Motor neuron (in vitro differentiated cells): Measurements from ENCODE around the gene ATF3. TPM values are rescaled to one million over a fixed set of nuclear protein-coding genes. Genes with fewer than 3 reads are reported as not detected.
A peak's percentile ranks its signal among the peaks of the same experiment; 100 is the strongest.
"Not testable (repeated sequence)": the region's sequence is repeated elsewhere in the genome, so short reads cannot be mapped to it uniquely, and the experiment has no call there.

ENCODE experiments used
- ATAC-seq, 8 experiments: fragments of 200-7000 bp; cut with Tn5 transposase; replicated peaks in 6 of 8; 2 replicates each; pipeline ENCODE4 v1.8.0; 2021; ENCODE audit warnings: mild to moderate bottlenecking in 8 of 8, moderate library complexity in 8 of 8
- H3K27ac ChIP-seq, 2 donors: fragments of 250-450 bp; sonication (Bioruptor Pico); 2 replicates each; pipeline ENCODE4 v1.9.0; 2021; ENCODE audit warnings: antibody characterized with exemption in 2 of 2, mild to moderate bottlenecking in 2 of 2, moderate library complexity in 1 of 2
- H3K4me1 ChIP-seq, 2 donors: fragments of 250-450 bp; sonication (Bioruptor Pico); replicated peaks in 1 of 2; 2 replicates each; pipeline ENCODE4 v1.6.1; 2021; ENCODE audit warnings: antibody characterized with exemption in 2 of 2, mild to moderate bottlenecking in 2 of 2, moderate library complexity in 1 of 2
- H3K4me3 ChIP-seq, 5 donors: fragments of 250-450 bp; sonication (Bioruptor Pico); 2 replicates each; pipeline ENCODE4 v1.9.0; 2021; ENCODE audit warnings: antibody characterized with exemption in 5 of 5, mild to moderate bottlenecking in 5 of 5, moderate library complexity in 4 of 5
- WGBS, 10 experiments: fragments of 450-650 bp; shearing (Covaris generic); methylation state at CpG; one replicate each; pipeline ENCODE4 v1.0.0; 2022; 5-methylcytosine and 5-hydroxymethylcytosine counted together
- in situ Hi-C, 9 experiments: fragments of 400-800 bp; cut with MboI; loops; one replicate each; pipeline ENCODE4 v1.15.0; 2021; ENCODE audit warnings: low sequenced_read_pairs in 9 of 9, low pct_unique_long_range_greater_than_20kb in 2 of 9; ENCODE audit not compliant: unreplicated experiment in 9 of 9
- total RNA-seq, 8 experiments: library from RNA; unstranded; fragments of 300-600 nt; gene quantifications; 2 replicates each; pipeline versions ENCODE4 v1.2.3 to v1.2.4, GENCODE V29; 2022

ATF3 gene
- total RNA-seq, 8 experiments from 2014 or later = 14.5 to 244 (median 28.7) TPM

DNA sequence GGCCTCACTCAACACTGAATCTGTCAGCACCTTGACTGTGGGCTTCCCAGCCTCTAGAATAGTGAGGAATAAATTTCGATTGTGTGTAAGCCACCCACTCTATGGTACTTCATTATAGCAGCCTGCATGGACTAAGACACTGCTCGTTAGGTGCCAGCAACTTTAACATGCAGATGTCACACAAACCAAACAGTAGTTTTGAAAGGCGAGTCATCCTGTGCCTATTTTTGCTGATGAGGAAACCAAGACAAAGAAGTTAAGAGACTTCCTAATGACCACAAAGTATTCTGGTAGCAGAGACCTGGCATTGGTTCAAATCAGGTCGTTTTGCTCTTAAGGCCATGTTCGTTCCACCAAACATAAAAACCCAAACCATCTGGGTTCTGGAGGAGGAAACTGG is 48.2 kb downstream of the ATF3 start:
- in situ Hi-C loops = loop anchor here in 1 of 9 experiments (25.0 kb wide), 1 partner anchor 331 kb away; no protein-coding TSS in a partner anchor
- 40 to 98% (median 86%) methylated on average over 1 to 5 of the region's 5 CpGs; no CpG with 5 or more reads in 3 of the 10 experiments for WGBS, 10 experiments
- Histone ChIP-seq H3K27ac (no peak overlapping the region), H3K4me3 (no peak overlapping the region), H3K4me1 (peaks cover 6 to 8% of the 10 kb centered on the region in 2 donors)
- ATAC-seq = no peak

DNA sequence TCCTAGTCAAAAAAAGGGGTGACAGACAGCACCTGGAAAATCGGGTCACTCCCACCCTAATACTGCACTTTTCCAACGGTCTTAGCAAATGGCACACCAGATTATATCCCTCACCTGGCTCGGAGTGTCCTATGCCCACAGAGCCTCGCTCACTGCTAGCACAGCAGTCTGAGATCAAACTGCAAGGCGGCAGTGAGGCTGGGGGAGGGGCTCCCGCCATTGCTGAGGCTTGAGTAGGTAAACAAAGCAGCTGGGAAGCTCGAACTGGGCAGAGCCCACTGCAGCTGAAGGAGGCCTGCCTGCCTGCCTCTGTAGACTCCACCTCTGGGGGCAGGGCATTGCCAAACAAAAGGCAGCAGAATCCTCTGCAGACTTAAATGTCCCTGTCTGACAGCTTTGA is 49.7 kb downstream of the ATF3 start:
- ATAC-seq, H3K4me1 ChIP-seq, H3K4me3 ChIP-seq, H3K27ac ChIP-seq: not testable (repeated sequence)
- 55 to 73% methylated on average over 2 to 3 of the region's 7 CpGs; no CpG with 5 or more reads in 8 of the 10 experiments for WGBS, 10 experiments
- in situ Hi-C loops = loop anchor here in 1 of 9 experiments (25.0 kb wide), 1 partner anchor 329 kb away; no protein-coding TSS in a partner anchor

DNA sequence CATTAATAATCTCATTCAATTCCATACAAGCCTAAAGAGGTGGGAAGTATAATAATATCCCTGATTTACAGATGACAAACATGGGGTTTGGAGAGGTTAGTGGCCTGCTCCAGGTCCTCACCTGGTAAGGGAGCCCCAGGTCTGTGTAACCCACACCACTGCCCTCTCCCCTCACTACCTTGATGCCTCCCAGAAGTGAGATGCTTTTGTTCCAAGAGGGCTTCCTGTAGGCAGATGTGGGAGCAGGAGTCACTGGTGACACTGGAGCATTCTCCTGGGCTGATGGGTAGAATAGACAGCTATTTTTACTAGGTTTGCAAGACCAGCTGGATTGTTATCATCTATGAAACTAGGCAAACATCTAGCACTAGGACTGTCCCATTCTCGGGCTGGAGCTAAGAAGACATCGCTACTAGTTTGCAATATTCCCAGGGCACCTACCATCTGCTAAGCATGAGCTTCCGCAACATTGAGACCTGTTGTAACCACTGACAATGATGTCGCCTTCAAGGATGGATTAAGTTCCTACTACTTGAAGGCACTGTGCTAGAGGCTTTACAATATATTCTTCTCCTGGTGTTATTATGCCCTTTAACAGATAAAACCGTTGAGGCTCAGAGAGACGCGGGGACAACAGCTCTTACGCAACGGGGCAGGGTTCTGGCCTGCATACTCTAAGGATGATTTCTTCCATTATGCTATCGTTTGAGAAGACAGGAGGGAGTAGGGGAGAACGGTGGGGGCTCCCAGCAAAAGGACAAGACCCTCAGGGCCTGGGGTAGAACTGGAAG is 56.0 kb downstream of the ATF3 start:
- no peak for ATAC-seq
- peak overlapping the region in 2 of 5 donors; percentile 47 for H3K4me3 ChIP-seq
- in situ Hi-C loops = loop anchor here in 1 of 9 experiments (25.0 kb wide), 1 partner anchor 323 kb away; no protein-coding TSS in a partner anchor

DNA sequence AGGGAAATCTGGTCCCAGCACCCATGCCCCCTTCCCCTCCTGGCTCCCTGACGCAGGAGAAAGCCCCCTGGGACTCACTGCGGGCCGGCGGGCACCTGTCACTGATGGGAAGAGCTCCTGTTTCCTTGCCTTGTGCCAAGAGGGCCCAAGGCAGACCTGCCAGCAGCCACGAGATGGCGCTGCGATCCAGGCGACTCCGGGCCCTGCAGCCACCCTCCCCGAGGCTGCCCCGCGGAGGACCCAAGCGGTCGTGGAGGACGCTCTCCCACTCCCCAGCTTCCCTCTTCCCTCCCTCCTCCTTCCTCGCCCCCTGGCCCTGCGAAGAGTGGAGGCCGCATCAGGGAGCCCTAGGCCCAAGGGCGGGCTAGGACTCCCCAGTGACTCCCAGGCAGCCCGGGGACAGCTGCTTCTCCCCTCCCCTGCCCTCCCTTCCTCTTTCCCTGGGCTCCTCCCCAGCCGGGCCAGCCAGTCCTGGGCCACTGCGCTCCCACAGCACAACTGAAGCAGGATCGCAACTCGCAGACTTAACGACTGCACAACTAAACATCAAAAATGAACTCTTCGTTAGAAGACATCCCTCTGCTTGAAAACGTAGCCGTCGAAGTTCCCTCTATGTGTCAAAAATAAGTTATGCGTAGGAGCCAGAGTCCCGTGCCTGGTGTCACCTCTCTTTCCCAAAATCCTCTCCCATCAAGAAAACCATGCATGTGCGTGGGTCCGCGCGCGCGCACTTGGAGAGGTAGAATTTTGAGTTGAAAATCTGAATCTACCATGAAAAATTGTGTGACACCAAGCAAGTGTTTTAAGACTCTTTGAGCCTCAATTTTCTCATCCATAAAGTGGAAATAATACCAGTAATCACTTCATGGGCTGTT is 56.9 kb downstream of the ATF3 start:
- peak overlapping the region; percentile 33 to 48 (median 47) for H3K4me3 ChIP-seq
- H3K27ac ChIP-seq = no peak overlapping the region
- H3K4me1 ChIP-seq = peaks cover 13 to 18% of the 10 kb centered on the region in 2 donors
- WGBS, 10 experiments = 17 to 73% (median 33%) methylated on average over 3 to 24 of the region's 37 CpGs; no CpG with 5 or more reads in 3 of the 10 experiments
- peak; percentile 67 to 93 (median 90) for ATAC-seq
- in situ Hi-C loops = loop anchor here in 1 of 9 experiments (25.0 kb wide), 1 partner anchor 322 kb away; no protein-coding TSS in a partner anchor

More for the DNA sequence above, 56.0 kb downstream of the ATF3 start:
- WGBS, 10 experiments = 20 to 100% (median 75%) methylated on average over 1 to 11 of the region's 11 CpGs; no CpG with 5 or more reads in 2 of the 10 experiments
- H3K4me1 ChIP-seq = peaks cover 13 to 18% of the 10 kb centered on the region in 2 donors
- no peak overlapping the region for H3K27ac ChIP-seq

DNA sequence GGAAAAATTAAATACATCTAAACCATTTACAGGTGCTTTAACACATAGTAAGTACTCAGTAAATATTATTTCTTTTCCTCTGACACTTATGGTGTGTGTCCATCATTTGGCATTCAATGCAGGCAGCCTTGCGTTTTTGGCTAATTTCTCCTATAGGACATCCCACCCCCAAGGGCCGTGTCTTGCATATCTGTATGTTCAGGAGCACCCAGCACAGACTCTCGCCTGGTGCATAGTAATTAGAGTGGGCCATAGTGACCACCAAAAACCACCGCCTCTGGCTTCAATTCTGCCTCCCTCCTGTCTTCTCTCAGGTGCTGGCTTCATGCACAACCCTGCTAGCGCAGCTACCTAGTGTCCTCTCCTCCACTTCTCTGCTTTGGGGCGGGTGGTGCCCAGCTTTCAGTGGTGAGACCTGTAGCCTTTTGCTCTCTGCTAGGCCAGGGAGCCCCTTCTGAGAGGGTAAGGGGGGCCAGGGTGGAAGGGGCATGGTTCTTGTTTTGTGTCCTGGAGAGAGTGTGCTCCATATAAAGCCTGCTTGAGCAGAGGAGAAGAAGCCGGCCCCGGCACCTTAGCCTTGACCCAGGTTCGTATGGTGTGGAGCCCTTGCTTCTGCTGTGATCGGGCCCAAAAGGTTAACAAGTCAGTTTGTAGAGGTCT is 57.7 kb downstream of the ATF3 start:
- WGBS, 10 experiments = 83 to 100% (median 93%) methylated on average over 1 to 6 of the region's 10 CpGs; no CpG with 5 or more reads in 2 of the 10 experiments
- Histone ChIP-seq H3K4me1 (peaks cover 16 to 21% of the 10 kb centered on the region in 2 donors), H3K27ac (no peak overlapping the region), H3K4me3 (no peak overlapping the region)
- in situ Hi-C loops = loop anchor here in 1 of 9 experiments (25.0 kb wide), 1 partner anchor 321 kb away; no protein-coding TSS in a partner anchor
- no peak for ATAC-seq

DNA sequence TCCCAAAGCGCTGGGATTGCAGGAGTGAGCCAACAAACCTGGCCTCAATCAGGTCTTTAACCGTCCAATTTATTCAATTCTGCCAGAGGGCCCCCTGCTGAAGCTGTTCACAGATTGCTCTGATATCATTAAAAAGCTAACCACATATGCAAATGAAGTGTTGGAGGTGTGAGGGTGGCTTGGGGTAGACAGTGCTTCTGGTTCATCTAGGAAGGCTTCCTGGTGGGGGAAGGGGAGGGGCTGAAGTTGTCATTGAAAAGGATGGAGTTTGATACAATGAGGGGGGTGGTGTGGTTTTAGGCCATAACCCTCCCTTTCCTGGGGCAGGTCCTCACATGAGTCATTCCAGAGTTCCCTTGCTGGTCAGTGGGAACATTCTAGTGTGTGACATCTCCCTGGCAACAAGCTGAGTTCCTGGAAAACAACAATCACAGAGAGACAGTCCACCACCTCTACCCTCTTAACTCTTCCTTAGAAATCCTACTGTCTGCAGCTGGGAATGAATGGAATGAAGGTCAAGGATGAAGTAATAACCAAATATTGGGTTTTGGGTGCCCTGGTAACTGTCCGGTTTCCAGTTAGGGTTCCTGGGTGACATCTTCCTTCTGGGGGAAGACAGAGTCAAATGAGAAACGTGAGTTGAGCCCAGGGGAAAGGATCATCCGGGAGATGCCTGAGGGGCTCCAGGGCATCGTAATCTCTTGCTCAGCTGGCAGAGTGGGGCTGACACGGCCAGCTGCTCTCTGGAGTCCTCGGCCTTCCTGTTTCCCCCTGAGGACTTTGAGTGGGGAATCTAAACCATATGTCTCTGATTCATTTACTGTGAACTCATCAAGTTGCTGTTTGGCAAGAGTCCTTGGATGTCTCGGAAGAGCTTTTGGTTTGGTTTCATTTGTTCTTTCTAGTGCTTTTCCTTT is 58.9 kb downstream of the ATF3 start:
- ATAC-seq = peak; percentile 38 to 70 (median 60)
- 13 to 57% (median 39%) methylated on average over 1 to 9 of the region's 9 CpGs for WGBS, 10 experiments
- peaks cover 24 to 27% of the 10 kb centered on the region in 2 donors for H3K4me1 ChIP-seq
- no peak overlapping the region for H3K27ac ChIP-seq
- H3K4me3 ChIP-seq = no peak overlapping the region
- in situ Hi-C loops = loop anchor here in 1 of 9 experiments (25.0 kb wide), 1 partner anchor 320 kb away; no protein-coding TSS in a partner anchor

DNA sequence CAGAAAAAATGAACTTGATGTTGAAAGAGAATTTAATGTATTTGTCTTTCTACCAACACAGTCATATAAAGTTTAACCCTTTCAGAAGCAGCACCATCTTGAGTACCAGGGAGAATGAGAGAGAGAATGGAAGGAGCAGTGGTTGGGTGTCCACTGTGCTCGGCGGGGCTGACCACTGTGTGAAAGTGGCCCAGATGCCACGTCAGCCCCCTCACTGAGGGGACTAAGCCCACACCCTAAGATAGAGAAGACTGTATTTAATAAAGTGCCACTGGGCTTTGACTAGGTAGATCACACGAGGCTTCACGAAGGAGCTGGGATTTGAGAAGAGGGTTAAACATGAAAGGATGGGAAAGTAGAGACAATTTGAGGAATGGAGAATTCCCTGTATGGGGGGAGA is 59.9 kb downstream of the ATF3 start:
- no peak overlapping the region for H3K27ac ChIP-seq
- peaks cover 24 to 27% of the 10 kb centered on the region in 2 donors for H3K4me1 ChIP-seq
- 77 to 100% (median 81%) methylated on average over 1 to 5 of the region's 5 CpGs; no CpG with 5 or more reads in 4 of the 10 experiments for WGBS, 10 experiments
- H3K4me3 ChIP-seq = no peak overlapping the region
- in situ Hi-C loops = loop anchor here in 1 of 9 experiments (25.0 kb wide), 1 partner anchor 319 kb away; no protein-coding TSS in a partner anchor
- no peak for ATAC-seq

DNA sequence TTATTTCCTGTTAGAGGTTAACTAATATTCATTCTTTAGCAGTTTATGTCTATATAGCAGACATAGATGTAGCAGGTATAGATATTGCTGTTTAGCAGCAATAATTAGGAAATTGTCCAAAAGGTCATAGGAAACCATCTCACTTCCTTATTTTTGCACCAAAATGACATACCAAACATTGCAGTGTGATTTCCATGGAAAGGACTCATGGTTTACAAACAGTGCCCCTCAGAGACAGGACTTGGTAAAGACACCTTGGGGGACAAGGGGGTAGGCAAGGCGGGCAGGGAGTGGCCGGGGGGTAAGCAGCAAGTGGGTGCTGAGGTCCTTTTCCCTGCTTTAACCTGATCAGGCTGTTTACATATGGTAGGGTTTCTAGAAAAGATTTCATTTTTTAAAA is 60.5 kb downstream of the ATF3 start:
- WGBS, 10 experiments = 100% methylated on average over 1 to 2 of the region's 2 CpGs; no CpG with 5 or more reads in 8 of the 10 experiments
- no peak overlapping the region for H3K4me3 ChIP-seq
- in situ Hi-C loops = loop anchor here in 1 of 9 experiments (25.0 kb wide), 1 partner anchor 318 kb away; no protein-coding TSS in a partner anchor
- H3K4me1 ChIP-seq = peaks cover 24 to 27% of the 10 kb centered on the region in 2 donors
- H3K27ac ChIP-seq = no peak overlapping the region
- ATAC-seq = no peak

DNA sequence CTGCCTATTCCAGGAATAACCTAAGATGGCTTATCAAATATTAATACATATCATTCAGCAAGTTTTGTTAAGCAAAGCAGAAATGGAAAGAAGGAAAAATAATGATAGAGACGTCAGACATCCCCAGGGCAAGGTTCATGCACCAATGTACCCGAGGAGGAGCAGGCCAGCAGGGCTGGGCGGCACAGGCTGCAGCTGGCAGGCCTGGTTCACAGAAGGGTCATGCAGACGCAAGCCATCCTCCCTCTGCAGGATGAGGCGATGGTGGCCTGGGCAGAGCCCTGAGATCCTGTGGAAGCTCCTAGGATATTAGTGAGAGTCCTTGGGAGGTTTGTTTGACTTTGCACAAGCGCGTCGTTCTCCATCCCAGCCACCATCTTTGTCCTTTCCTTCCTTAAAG is 61.0 kb downstream of the ATF3 start:
- in situ Hi-C loops = loop anchor here in 1 of 9 experiments (25.0 kb wide), 1 partner anchor 318 kb away; no protein-coding TSS in a partner anchor
- Histone ChIP-seq H3K4me1 (peaks cover 24 to 27% of the 10 kb centered on the region in 2 donors), H3K27ac (no peak overlapping the region), H3K4me3 (no peak overlapping the region)
- 5 to 100% (median 80%) methylated on average over 1 to 8 of the region's 8 CpGs for WGBS, 10 experiments
- ATAC-seq = peak in 1 of 8 experiments; percentile 38

DNA sequence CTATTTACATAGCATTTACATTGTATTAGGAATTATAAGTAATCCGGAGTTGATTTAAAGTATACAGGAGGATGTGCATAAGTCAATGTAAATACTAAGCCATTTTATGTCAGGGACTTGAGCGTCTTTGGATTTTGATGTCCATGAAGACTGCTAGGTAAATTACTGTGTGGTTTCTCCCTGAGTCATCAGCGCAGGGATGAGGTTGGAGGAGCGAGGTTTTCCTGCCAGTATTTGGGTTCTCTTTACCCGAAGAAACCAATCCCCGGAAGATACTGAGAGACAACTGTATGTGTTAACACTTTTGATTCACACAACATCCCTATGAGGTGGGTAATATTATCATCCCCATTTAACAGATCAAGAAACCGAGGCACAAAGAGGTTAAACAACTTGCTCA is 61.7 kb downstream of the ATF3 start:
- H3K27ac ChIP-seq = no peak overlapping the region
- no peak for ATAC-seq
- H3K4me1 ChIP-seq = peaks cover 24 to 27% of the 10 kb centered on the region in 2 donors
- WGBS, 10 experiments = 50 to 93% (median 91%) methylated on average over 2 to 7 of the region's 7 CpGs; no CpG with 5 or more reads in 1 of the 10 experiments
- in situ Hi-C loops = loop anchor here in 1 of 9 experiments (25.0 kb wide), 1 partner anchor 317 kb away; no protein-coding TSS in a partner anchor
- H3K4me3 ChIP-seq = no peak overlapping the region
